ENCODE data around the gene TMX3. TPM values are rescaled to one million over a fixed set of nuclear protein-coding genes. Genes with fewer than 3 reads are reported as not detected.
A peak's percentile ranks its signal among the peaks of the same experiment; 100 is the strongest.

TMX3 gene
- total RNA-seq, 1 donor from 2014 or later: 94.6 TPM

- no peak for DNase-seq
Measured at GRCh38 chr18:68707646-68708045, 7.3 kb downstream of the TMX3 start.

GRCh38 chr18:68705119-68705518 is 9.8 kb downstream of the TMX3 start:
- DNase-seq: no peak

GRCh38 chr18:68703326-68703725 is 11.6 kb downstream of the TMX3 start:
- DNase-seq: peak; percentile 62

GRCh38 chr18:68701353-68701752 is 13.6 kb downstream of the TMX3 start:
- DNase-seq: no peak

- no peak for DNase-seq
Measured at GRCh38 chr18:68699043-68699442, 15.9 kb downstream of the TMX3 start.

- DNase-seq: no peak
Measured at GRCh38 chr18:68696937-68697336, 18.0 kb downstream of the TMX3 start.

GRCh38 chr18:68694316-68694715 is 20.6 kb downstream of the TMX3 start:
- DNase-seq: no peak

GRCh38 chr18:68693091-68693815 is 21.7 kb downstream of the TMX3 start:
- no peak for DNase-seq

GRCh38 chr18:68679528-68679927 is 35.4 kb downstream of the TMX3 start:
- no peak for DNase-seq

- DNase-seq: no peak
Measured at GRCh38 chr18:68676913-68677312, 38.0 kb downstream of the TMX3 start.

GRCh38 chr18:68667121-68667520 is 47.8 kb downstream of the TMX3 start:
- no peak for DNase-seq

- DNase-seq: no peak
Measured at GRCh38 chr18:68666381-68666780, 48.5 kb downstream of the TMX3 start.

GRCh38 chr18:68665628-68666027 is 49.3 kb downstream of the TMX3 start:
- DNase-seq: peak; percentile 5

- DNase-seq: peak; percentile 7
Measured at GRCh38 chr18:68662754-68663153, 52.2 kb downstream of the TMX3 start.

- peak; percentile 60 for DNase-seq
Measured at GRCh38 chr18:68660354-68661183, 54.3 kb downstream of the TMX3 start.

- no peak for DNase-seq
Measured at GRCh38 chr18:68648191-68648590, 66.7 kb downstream of the TMX3 start.

GRCh38 chr18:68642003-68642402 is 72.9 kb downstream of the TMX3 start:
- DNase-seq: no peak

- DNase-seq: no peak
Measured at GRCh38 chr18:68640861-68641260, 74.0 kb downstream of the TMX3 start.

- no peak for DNase-seq
Measured at GRCh38 chr18:68638613-68639012, 76.3 kb downstream of the TMX3 start.

GRCh38 chr18:68627812-68628211 is 87.1 kb downstream of the TMX3 start:
- DNase-seq: no peak

Data from dermis blood vessel endothelial cell (primary cell).